ENCODE data around the gene GRIN2D.

DNA sequence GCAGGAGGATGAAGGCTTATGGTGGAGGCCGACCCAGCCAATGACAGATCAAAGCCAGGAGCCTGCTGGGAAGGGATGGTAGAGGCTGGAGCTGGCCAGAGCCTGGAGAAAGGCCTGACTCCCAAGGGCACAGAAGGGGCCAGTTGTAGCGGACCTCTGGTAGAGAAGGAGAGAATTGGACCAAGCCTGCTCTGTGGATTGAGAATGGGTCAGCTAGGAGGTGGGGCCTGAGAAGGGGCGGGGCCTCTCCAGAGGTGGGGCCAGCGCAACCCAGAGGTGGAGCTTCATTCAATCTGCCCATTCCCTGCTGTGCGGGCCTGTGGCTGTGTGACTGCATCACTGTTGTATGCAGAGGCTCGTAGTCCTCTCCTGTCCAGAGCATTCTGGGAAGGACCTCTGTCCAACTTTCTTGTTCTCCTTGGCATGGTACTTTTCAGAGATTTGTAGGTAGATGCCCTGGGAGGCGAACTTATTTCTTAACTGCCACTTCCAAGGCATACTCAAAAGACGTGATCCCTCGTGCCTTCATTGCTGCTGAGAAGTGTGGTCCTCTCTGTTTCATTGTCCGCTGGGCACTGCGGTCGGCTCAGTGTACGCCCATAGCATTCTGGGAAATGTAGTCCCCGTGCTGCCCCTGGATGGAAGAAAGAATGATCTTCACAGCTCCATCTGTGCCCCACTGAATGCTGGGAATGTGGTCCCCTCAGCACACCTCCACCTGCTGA lies 6.7 kb downstream of the GRIN2D start:
- no peak for TF ChIP-seq POLR2AphosphoS5 (IDR thresholded peaks at IDR 0.05; ENCODE audit: borderline replicate concordance, low read depth, low read length)
- no peak for TF ChIP-seq EZH2 (IDR thresholded peaks at IDR 0.05)
- TF ChIP-seq FOXP2 (optimal IDR thresholded peaks at IDR 0.05; ENCODE audit: control extremely low read depth, extremely low read length, insufficient read depth) = no peak
